HG03342 (cell line): ENCODE results near the gene GALNT5.
A peak's percentile ranks its signal among the peaks of the same experiment; 100 is the strongest.
"Not testable (repeated sequence)": the region's sequence is repeated elsewhere in the genome, so short reads cannot be mapped to it uniquely, and the experiment has no call there.

Experiments
- ATAC-seq: cut with Tn5 transposase; IDR thresholded peaks from one replicate; pipeline ENCODE4 v1.9.1; 2021; ENCODE audit warnings: mild to moderate bottlenecking, moderate library complexity; ENCODE audit not compliant: unreplicated experiment

The GALNT5 gene

GRCh38 chr2:157257312-157258252, at the start of gene GALNT5:
TSS of gene GALNT5 (plus strand) at chr2:157257705. CDS start at chr2:157258083, 378 bp downstream.
- no peak for ATAC-seq

GRCh38 chr2:157216286-157216965, 41.1 kb upstream of the GALNT5 start:
- no peak for ATAC-seq

- ATAC-seq, result no peak
Observed at GRCh38 chr2:157217409-157217808, 40.1 kb upstream of the GALNT5 start.

GRCh38 chr2:157218911-157219310, 38.6 kb upstream of the GALNT5 start:
- no peak for ATAC-seq

GRCh38 chr2:157220502-157220901, 37.0 kb upstream of the GALNT5 start:
- ATAC-seq, result no peak

- ATAC-seq, result no peak
Observed at GRCh38 chr2:157221394-157221988, 36.0 kb upstream of the GALNT5 start.

- no peak for ATAC-seq
Observed at GRCh38 chr2:157223624-157224205, 33.8 kb upstream of the GALNT5 start.

GRCh38 chr2:157224448-157224847, 33.1 kb upstream of the GALNT5 start:
- not testable (repeated sequence) for ATAC-seq

GRCh38 chr2:157227592-157227991, 29.9 kb upstream of the GALNT5 start:
- ATAC-seq, result no peak

- no peak for ATAC-seq
Observed at GRCh38 chr2:157228946-157229345, 28.6 kb upstream of the GALNT5 start.

- no peak for ATAC-seq
Observed at GRCh38 chr2:157229572-157229971, 27.9 kb upstream of the GALNT5 start.

GRCh38 chr2:157231476-157231875, 26.0 kb upstream of the GALNT5 start:
- no peak for ATAC-seq

- ATAC-seq, result no peak
Observed at GRCh38 chr2:157233506-157233905, 24.0 kb upstream of the GALNT5 start.

- no peak for ATAC-seq
Observed at GRCh38 chr2:157236404-157236803, 21.1 kb upstream of the GALNT5 start.

- ATAC-seq, result no peak
Observed at GRCh38 chr2:157238296-157238695, 19.2 kb upstream of the GALNT5 start.

GRCh38 chr2:157244691-157245090, 12.8 kb upstream of the GALNT5 start:
- no peak for ATAC-seq

GRCh38 chr2:157245144-157245840, 12.2 kb upstream of the GALNT5 start:
- no peak for ATAC-seq

- peak; percentile 96 for ATAC-seq
Observed at GRCh38 chr2:157245846-157246764, 11.4 kb upstream of the GALNT5 start.

- no peak for ATAC-seq
Observed at GRCh38 chr2:157246765-157247407, 10.6 kb upstream of the GALNT5 start.
